Measurements from ENCODE around the gene EPSTI1.

DNA sequence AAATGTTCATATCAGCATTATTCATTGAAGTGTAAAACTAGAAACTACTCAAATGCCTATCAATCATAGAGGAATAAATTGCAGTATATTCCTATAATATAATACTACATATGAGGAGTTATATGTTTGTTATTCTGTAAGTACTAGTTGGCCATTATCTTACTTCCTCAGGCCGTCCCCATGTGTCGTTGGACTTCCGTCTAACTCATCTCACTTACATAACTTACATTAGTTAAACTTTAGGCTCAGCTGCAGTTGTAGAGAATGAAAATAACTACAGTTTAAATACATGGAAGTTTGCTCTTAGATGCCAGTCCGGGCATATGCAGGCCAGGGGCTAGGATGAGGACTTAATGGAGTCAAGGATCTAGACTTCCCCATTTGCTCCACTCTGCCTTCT is 8.6 kb upstream of the EPSTI1 start:
- TF ChIP-seq EP300 (IDR thresholded peaks at IDR 0.05) (no peak), POLR2A (IDR thresholded peaks at IDR 0.05) (no peak), POLR2AphosphoS5 (IDR thresholded peaks at IDR 0.05) (no peak)
